WI38 (cell line): ENCODE results near the gene BBS12.

Source experiments
- H3K4me3 ChIP-seq: 2 replicates; pipeline ENCODE4 v1.5.1; 2011; ENCODE audit warnings: low read depth, mild to moderate bottlenecking, control low read depth, low read length
- TF ChIP-seq, protein P1 (sequence below): IDR thresholded peaks from 2 replicates; pipeline ENCODE4 v1.5.1; 2012; ENCODE audit warnings: low read depth, mild to moderate bottlenecking, control low read depth, low read length

BBS12 gene

DNA sequence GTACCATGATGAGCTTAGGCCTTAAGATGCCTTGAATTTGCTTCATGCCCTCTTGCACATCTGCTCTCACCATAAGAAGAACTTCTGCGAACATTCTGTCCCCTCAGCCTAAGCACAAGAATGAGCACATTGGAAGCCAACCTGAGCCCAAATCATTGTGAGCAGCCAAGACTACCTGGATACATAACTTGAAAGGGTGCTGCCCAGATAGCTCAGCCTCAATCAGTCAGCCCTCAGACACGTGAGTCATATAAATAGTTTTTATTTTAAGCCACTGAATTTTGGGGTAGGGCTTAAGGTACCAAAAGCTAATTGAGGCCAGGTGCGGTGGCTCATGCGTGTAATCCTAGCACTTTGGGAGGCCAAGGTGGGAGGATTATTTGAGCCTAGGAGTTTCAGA, 27.5 kb upstream of the BBS12 start:
- TF ChIP-seq, protein P1, sequence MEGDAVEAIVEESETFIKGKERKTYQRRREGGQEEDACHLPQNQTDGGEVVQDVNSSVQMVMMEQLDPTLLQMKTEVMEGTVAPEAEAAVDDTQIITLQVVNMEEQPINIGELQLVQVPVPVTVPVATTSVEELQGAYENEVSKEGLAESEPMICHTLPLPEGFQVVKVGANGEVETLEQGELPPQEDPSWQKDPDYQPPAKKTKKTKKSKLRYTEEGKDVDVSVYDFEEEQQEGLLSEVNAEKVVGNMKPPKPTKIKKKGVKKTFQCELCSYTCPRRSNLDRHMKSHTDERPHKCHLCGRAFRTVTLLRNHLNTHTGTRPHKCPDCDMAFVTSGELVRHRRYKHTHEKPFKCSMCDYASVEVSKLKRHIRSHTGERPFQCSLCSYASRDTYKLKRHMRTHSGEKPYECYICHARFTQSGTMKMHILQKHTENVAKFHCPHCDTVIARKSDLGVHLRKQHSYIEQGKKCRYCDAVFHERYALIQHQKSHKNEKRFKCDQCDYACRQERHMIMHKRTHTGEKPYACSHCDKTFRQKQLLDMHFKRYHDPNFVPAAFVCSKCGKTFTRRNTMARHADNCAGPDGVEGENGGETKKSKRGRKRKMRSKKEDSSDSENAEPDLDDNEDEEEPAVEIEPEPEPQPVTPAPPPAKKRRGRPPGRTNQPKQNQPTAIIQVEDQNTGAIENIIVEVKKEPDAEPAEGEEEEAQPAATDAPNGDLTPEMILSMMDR, result no peak
- H3K4me3 ChIP-seq, result no peak overlapping the region

- H3K4me3 ChIP-seq, result no peak overlapping the region
- TF ChIP-seq, protein P1, result no peak
Measured at GRCh38 chr4:122705547-122706117, 26.9 kb upstream of the BBS12 start.

DNA sequence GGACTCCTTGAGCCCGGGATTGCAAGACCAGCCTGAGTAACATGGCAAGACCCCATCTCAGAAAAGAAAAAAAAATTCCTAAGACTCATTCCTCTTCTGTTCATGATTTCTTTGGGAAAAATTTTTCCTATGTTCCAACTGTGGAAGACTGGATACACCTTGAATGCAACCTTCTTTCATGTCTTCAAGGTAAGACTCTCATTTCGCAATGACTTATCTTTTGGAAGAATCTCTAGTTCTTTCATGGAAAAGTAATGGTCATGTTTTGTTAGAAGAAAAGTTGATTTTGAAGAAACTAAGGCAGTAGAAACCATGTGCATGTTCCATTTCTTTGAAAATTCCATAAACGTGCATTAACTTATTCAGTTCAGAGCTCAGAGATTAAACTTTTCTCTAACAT, 26.0 kb upstream of the BBS12 start:
- H3K4me3 ChIP-seq, result no peak overlapping the region
- TF ChIP-seq, protein P1, result no peak

- no peak overlapping the region for H3K4me3 ChIP-seq
- TF ChIP-seq, protein P1, result no peak
Measured at GRCh38 chr4:122707497-122707896, 25.0 kb upstream of the BBS12 start.

DNA sequence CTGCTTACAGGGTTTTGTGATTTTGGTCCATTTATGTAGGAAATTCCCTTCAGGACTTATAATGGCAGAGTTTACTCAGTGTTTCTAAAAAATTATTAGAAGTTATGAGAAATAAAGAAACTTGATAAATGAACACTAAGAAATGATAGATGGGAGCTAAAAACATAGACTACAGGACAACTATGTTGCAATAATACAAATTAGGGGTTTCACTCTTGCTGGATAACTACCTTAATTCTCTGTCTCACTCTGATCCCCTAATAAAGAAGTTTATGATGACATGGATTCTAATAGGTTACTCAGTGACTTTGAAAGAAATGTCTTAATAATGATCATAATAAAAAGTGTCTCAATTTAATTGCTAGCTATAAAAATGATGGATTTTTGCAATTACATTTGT, 23.3 kb upstream of the BBS12 start:
- H3K4me3 ChIP-seq, result no peak overlapping the region
- TF ChIP-seq, protein P1, result no peak

GRCh38 chr4:122710434-122711308, 21.8 kb upstream of the BBS12 start:
- H3K4me3 ChIP-seq, result 0 out of 2 replicates have a peak overlapping the region, but pooled peaks have one; percentile 2
- TF ChIP-seq, protein P1, result no peak

GRCh38 chr4:122711919-122712318, 20.6 kb upstream of the BBS12 start:
- H3K4me3 ChIP-seq, result no peak overlapping the region
- TF ChIP-seq, protein P1, result no peak
